ENCODE measurements around the gene ANKRD34C.

ANKRD34C gene

GRCh38 chr15:79282371-79283251 lies at the start of gene ANKRD34C:
Gene ANKRD34C, plus strand, starts transcription at chr15:79282722. Its CDS starts 10,563 bp downstream, at chr15:79293285.
- ATAC-seq (replicated peaks) (peak in 1 of 2 donors; percentile 43), DNase-seq (no peak)
- H3K9me3 Mint-ChIP-seq: peaks cover 6 to 10% of the 10 kb centered on the region in 2 donors
- no peaks in the 10 kb centered on the region for H3K36me3 Mint-ChIP-seq
- peak within 1 kb of the TSS; percentile 18 to 60 for H3K4me3 Mint-ChIP-seq
- H3K27me3 Mint-ChIP-seq: peaks cover 57 to 68% of the 10 kb centered on the region in 2 donors
- no peak within 1 kb of the TSS for H3K27ac Mint-ChIP-seq
- H3K4me1 Mint-ChIP-seq: peaks cover 0 to 14% of the 10 kb centered on the region in 2 donors

DNA sequence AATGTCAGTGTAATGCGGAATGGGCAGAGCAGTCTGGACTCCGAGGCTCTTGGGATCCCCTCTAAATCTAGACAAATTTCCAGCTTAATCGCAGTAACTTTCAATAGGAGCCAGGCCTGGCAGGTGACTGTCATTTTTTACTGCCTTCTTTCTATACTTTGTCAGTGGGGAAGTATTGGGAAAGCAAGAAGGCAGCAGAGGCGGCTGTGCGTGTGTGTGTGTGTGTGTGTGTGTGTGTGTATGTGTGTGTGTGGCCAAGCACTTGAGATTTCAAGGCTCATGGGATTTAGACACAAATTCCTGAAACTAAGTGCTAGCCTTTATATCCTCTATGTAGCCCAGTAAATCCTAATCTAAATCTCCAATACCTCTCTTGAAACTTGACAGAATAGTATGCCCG lies 49.3 kb upstream of the ANKRD34C start:
- H3K27me3 Mint-ChIP-seq: peaks cover 17 to 35% of the 10 kb centered on the region in 2 donors
- ATAC-seq (replicated peaks) (no peak), DNase-seq (no peak)
- peaks cover 16 to 24% of the 10 kb centered on the region in 2 donors for H3K9me3 Mint-ChIP-seq
- no peak overlapping the region for H3K27ac Mint-ChIP-seq
- no peaks in the 10 kb centered on the region for H3K4me1 Mint-ChIP-seq
- H3K4me3 Mint-ChIP-seq: no peak overlapping the region
- no peaks in the 10 kb centered on the region for H3K36me3 Mint-ChIP-seq

DNA sequence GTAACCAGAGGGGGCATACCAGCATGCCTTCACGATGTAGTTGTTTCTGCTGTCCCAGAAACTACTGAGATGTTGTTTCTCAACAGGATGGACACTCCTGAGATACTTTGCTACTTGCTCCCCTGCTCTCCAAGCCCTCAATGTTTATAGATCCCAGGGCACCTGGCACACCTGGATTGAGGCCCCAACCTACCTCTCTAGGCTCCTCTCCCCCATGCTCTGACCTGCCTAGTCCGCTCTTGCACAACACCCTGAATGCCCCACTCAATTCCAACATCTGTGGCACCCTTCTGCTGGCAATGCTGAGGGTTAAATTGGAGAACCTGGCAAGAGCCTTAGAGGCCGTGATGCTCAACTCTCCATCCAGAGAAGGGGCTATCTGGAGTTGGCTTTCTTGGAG lies 42.5 kb upstream of the ANKRD34C start:
- H3K4me3 Mint-ChIP-seq: no peak overlapping the region
- H3K4me1 Mint-ChIP-seq: no peaks in the 10 kb centered on the region
- H3K36me3 Mint-ChIP-seq: no peaks in the 10 kb centered on the region
- H3K27me3 Mint-ChIP-seq: peaks cover 30 to 45% of the 10 kb centered on the region in 2 donors
- ATAC-seq (replicated peaks): no peak
- peaks cover 0 to 1% of the 10 kb centered on the region in 2 donors for H3K9me3 Mint-ChIP-seq
- DNase-seq: no peak
- H3K27ac Mint-ChIP-seq: no peak overlapping the region

DNA sequence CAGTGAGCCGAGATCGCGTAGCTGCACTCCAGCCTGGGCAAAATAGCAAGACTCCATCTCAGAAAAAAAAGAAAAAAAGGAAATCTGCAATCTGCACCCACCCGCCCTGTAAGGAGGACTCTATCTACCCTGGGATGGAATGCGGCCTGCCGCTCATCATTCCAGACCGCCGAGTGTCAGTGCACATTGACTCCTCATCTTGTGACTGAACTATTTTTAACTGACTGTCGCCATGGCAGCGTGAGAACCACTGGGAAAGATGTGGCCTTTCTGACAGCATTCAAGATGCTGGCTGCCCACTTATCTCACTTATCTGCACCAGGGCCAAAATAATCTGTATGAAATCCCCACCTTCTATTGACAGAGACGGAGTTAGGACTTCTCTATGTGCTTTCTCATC lies 38.8 kb upstream of the ANKRD34C start:
- H3K36me3 Mint-ChIP-seq: no peaks in the 10 kb centered on the region
- no peak overlapping the region for H3K4me3 Mint-ChIP-seq
- H3K4me1 Mint-ChIP-seq: no peaks in the 10 kb centered on the region
- H3K27me3 Mint-ChIP-seq: peaks cover 30 to 38% of the 10 kb centered on the region in 2 donors
- no peak for ATAC-seq (replicated peaks)
- no peak overlapping the region for H3K27ac Mint-ChIP-seq
- peaks cover 0 to 1% of the 10 kb centered on the region in 2 donors for H3K9me3 Mint-ChIP-seq
- DNase-seq: no peak

- no peak overlapping the region for H3K27ac Mint-ChIP-seq
- no peaks in the 10 kb centered on the region for H3K36me3 Mint-ChIP-seq
- H3K27me3 Mint-ChIP-seq: peaks cover 21 to 37% of the 10 kb centered on the region in 2 donors
- peaks cover 0 to 1% of the 10 kb centered on the region in 2 donors for H3K9me3 Mint-ChIP-seq
- DNase-seq (no peak), ATAC-seq (replicated peaks) (no peak)
- no peak overlapping the region for H3K4me3 Mint-ChIP-seq
- H3K4me1 Mint-ChIP-seq: no peaks in the 10 kb centered on the region
Observed at GRCh38 chr15:79244876-79245275, 37.6 kb upstream of the ANKRD34C start.

DNA sequence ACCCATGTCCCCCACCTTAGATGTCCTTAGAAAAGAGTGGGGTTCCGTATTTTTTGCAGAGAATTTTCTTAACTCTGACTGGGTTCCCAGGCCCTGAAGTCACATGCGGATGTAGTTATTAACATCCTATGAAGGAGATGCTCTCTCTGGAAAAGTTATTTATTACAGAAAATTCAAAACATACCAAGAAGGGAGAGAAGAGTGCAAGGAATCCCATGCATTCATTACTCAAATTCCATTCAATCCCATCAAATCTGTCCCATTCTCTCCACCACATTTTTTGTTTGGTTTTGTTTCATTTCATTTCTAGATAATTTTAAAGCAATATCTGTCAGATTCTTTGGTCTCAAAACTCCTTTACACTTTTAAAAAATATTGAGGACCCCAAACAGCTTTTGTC lies 34.3 kb upstream of the ANKRD34C start:
- peaks cover 0 to 1% of the 10 kb centered on the region in 2 donors for H3K9me3 Mint-ChIP-seq
- no peak overlapping the region for H3K27ac Mint-ChIP-seq
- H3K27me3 Mint-ChIP-seq: peaks cover 18 to 29% of the 10 kb centered on the region in 2 donors
- no peaks in the 10 kb centered on the region for H3K36me3 Mint-ChIP-seq
- H3K4me1 Mint-ChIP-seq: no peaks in the 10 kb centered on the region
- no peak overlapping the region for H3K4me3 Mint-ChIP-seq
- ATAC-seq (replicated peaks): no peak
- no peak for DNase-seq

- Mint-ChIP-seq H3K27me3 (peaks cover 20 to 37% of the 10 kb centered on the region in 2 donors), H3K36me3 (no peaks in the 10 kb centered on the region), H3K9me3 (peaks cover 3 to 6% of the 10 kb centered on the region in 2 donors), H3K4me1 (no peaks in the 10 kb centered on the region), H3K27ac (no peak overlapping the region), H3K4me3 (no peak overlapping the region)
- no peak for ATAC-seq (replicated peaks)
- DNase-seq: no peak
Observed at GRCh38 chr15:79257454-79257853, 25.1 kb upstream of the ANKRD34C start.

GRCh38 chr15:79261836-79262235 lies 20.7 kb upstream of the ANKRD34C start:
- H3K36me3 Mint-ChIP-seq: no peaks in the 10 kb centered on the region
- ATAC-seq (replicated peaks) (no peak), DNase-seq (no peak)
- H3K4me3 Mint-ChIP-seq: no peak overlapping the region
- H3K9me3 Mint-ChIP-seq: peaks cover 2 to 3% of the 10 kb centered on the region in 2 donors
- H3K4me1 Mint-ChIP-seq: no peaks in the 10 kb centered on the region
- H3K27ac Mint-ChIP-seq: no peak overlapping the region
- peaks cover 12 to 24% of the 10 kb centered on the region in 2 donors for H3K27me3 Mint-ChIP-seq

- H3K27ac Mint-ChIP-seq: no peak overlapping the region
- DNase-seq (no peak), ATAC-seq (replicated peaks) (no peak)
- no peaks in the 10 kb centered on the region for H3K4me1 Mint-ChIP-seq
- H3K36me3 Mint-ChIP-seq: no peaks in the 10 kb centered on the region
- H3K9me3 Mint-ChIP-seq: no peaks in the 10 kb centered on the region
- H3K4me3 Mint-ChIP-seq: no peak overlapping the region
- H3K27me3 Mint-ChIP-seq: peaks cover 27% of the 10 kb centered on the region in 2 donors
Observed at GRCh38 chr15:79265167-79265566, 17.4 kb upstream of the ANKRD34C start.

GRCh38 chr15:79265987-79266579 lies 16.4 kb upstream of the ANKRD34C start:
- ATAC-seq (replicated peaks): no peak
- H3K27me3 Mint-ChIP-seq: peaks cover 22 to 31% of the 10 kb centered on the region in 2 donors

GRCh38 chr15:79283252-79284048 lies 928 bp downstream of the ANKRD34C start:
- Mint-ChIP-seq H3K27ac (no peak overlapping the region), H3K4me3 (no peak overlapping the region), H3K27me3 (peaks cover 65 to 70% of the 10 kb centered on the region in 2 donors), H3K4me1 (peaks cover 0 to 14% of the 10 kb centered on the region in 2 donors), H3K36me3 (no peaks in the 10 kb centered on the region), H3K9me3 (peaks cover 6 to 10% of the 10 kb centered on the region in 2 donors)
- ATAC-seq (replicated peaks) (peak in 1 of 2 donors; percentile 56), DNase-seq (no peak)

More at GRCh38 chr15:79265987-79266579, 16.4 kb upstream of the ANKRD34C start:
- Mint-ChIP-seq H3K9me3 (no peaks in the 10 kb centered on the region), H3K27ac (no peak overlapping the region), H3K36me3 (no peaks in the 10 kb centered on the region), H3K4me1 (no peaks in the 10 kb centered on the region), H3K4me3 (no peak overlapping the region)
- DNase-seq: no peak

DNA sequence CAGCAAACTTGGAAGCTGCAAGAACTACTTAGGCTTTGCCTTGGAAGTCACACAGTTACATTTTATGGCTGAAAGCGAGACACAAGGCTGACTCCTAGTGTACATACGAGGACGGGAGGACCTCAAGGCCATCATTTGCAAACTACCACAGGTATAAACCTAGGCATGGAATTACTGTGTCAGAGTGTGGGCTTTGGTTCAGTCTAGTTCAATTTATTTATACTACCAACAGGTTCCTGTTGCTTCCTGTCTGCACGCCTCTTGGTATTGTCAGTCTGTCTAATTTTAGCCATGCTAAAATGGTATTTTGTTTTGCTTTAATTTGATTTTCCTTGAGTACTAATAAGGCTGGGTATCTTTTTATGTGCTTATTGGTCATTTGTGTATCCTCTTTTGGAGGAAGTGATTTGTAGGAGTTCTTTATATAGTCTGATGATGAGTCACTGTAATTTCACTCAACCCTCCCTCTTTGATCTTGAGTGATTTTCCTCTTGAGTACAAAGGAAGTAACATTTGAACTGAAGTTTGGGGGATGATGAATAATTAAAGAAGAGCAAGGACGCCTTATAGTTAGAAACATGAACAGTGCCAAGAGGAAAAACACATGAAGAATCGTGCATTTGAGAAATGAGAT lies 8.2 kb downstream of the ANKRD34C start:
- Mint-ChIP-seq H3K27ac (no peak overlapping the region), H3K9me3 (peaks cover 0 to 1% of the 10 kb centered on the region in 2 donors), H3K4me3 (no peak overlapping the region), H3K36me3 (no peaks in the 10 kb centered on the region), H3K4me1 (peaks cover 6 to 12% of the 10 kb centered on the region in 2 donors), H3K27me3 (peaks cover 48 to 51% of the 10 kb centered on the region in 2 donors)
- DNase-seq (no peak), ATAC-seq (replicated peaks) (peak; percentile 46 to 50)

GRCh38 chr15:79292011-79292410 lies 9.5 kb downstream of the ANKRD34C start:
- Mint-ChIP-seq H3K27me3 (peaks cover 45 to 47% of the 10 kb centered on the region in 2 donors), H3K27ac (no peak overlapping the region), H3K9me3 (peaks cover 0 to 1% of the 10 kb centered on the region in 2 donors), H3K36me3 (no peaks in the 10 kb centered on the region), H3K4me3 (no peak overlapping the region), H3K4me1 (peaks cover 6 to 12% of the 10 kb centered on the region in 2 donors)
- DNase-seq (no peak), ATAC-seq (replicated peaks) (no peak)

GRCh38 chr15:79294075-79294474 lies 11.6 kb downstream of the ANKRD34C start:
- DNase-seq (no peak), ATAC-seq (replicated peaks) (no peak)
- Mint-ChIP-seq H3K9me3 (peaks cover 0 to 1% of the 10 kb centered on the region in 2 donors), H3K4me3 (no peak overlapping the region), H3K4me1 (peaks cover 6 to 12% of the 10 kb centered on the region in 2 donors), H3K36me3 (no peaks in the 10 kb centered on the region), H3K27ac (no peak overlapping the region), H3K27me3 (peaks cover 40 to 46% of the 10 kb centered on the region in 2 donors)
